ENCODE results near the gene RBP7.
"Not testable (repeated sequence)": the region's sequence is repeated elsewhere in the genome, so short reads cannot be mapped to it uniquely, and the experiment has no call there.

The RBP7 gene

GRCh38 chr1:9985001-9985400 lies 12.0 kb upstream of the RBP7 start:
- H3K27ac Mint-ChIP-seq, result no peak overlapping the region

GRCh38 chr1:9989773-9990172 lies 7.3 kb upstream of the RBP7 start:
- Mint-ChIP-seq H3K4me1 (peaks cover 5% of the 10 kb centered on the region), H3K4me3 (no peak overlapping the region), H3K27me3 (ENCODE audit: low read depth, poor library complexity) (peaks cover 38% of the 10 kb centered on the region), H3K9me3 (no peaks in the 10 kb centered on the region), H3K27ac (no peak overlapping the region), H3K36me3 (ENCODE audit: low read depth) (no peaks in the 10 kb centered on the region)
- DNase-seq, result no peak
- no peak for TF ChIP-seq CTCF (IDR thresholded peaks at IDR 0.05)

More at GRCh38 chr1:9985001-9985400, 12.0 kb upstream of the RBP7 start:
- no peaks in the 10 kb centered on the region for H3K9me3 Mint-ChIP-seq
- no peak for DNase-seq
- peaks cover 5% of the 10 kb centered on the region for H3K4me1 Mint-ChIP-seq
- peaks cover 7% of the 10 kb centered on the region for H3K27me3 Mint-ChIP-seq (ENCODE audit: low read depth, poor library complexity)
- H3K36me3 Mint-ChIP-seq (ENCODE audit: low read depth), result peaks cover 17% of the 10 kb centered on the region
- H3K4me3 Mint-ChIP-seq, result no peak overlapping the region
- no peak for TF ChIP-seq CTCF (IDR thresholded peaks at IDR 0.05)

GRCh38 chr1:9990944-9991343 lies 6.1 kb upstream of the RBP7 start:
- H3K36me3 Mint-ChIP-seq (ENCODE audit: low read depth), result no peaks in the 10 kb centered on the region
- H3K4me1 Mint-ChIP-seq, result no peaks in the 10 kb centered on the region
- peaks cover 50% of the 10 kb centered on the region for H3K27me3 Mint-ChIP-seq (ENCODE audit: low read depth, poor library complexity)
- DNase-seq, result no peak
- no peak for TF ChIP-seq CTCF (IDR thresholded peaks at IDR 0.05)
- no peaks in the 10 kb centered on the region for H3K9me3 Mint-ChIP-seq
- H3K27ac Mint-ChIP-seq, result no peak overlapping the region
- no peak overlapping the region for H3K4me3 Mint-ChIP-seq

GRCh38 chr1:9992910-9993309 lies 4.1 kb upstream of the RBP7 start:
- no peak for DNase-seq
- TF ChIP-seq CTCF (IDR thresholded peaks at IDR 0.05), result no peak

GRCh38 chr1:9993561-9994075 lies 3.4 kb upstream of the RBP7 start:
- Mint-ChIP-seq H3K36me3 (ENCODE audit: low read depth) (no peaks in the 10 kb centered on the region), H3K4me3 (no peak overlapping the region), H3K9me3 (peaks cover 11% of the 10 kb centered on the region), H3K27ac (no peak overlapping the region), H3K4me1 (peaks cover 5% of the 10 kb centered on the region), H3K27me3 (ENCODE audit: low read depth, poor library complexity) (peaks cover 72% of the 10 kb centered on the region)
- DNase-seq, result no peak
- TF ChIP-seq CTCF (IDR thresholded peaks at IDR 0.05), result no peak

More at GRCh38 chr1:9992910-9993309, 4.1 kb upstream of the RBP7 start:
- no peak overlapping the region for H3K27ac Mint-ChIP-seq
- peaks cover 65% of the 10 kb centered on the region for H3K27me3 Mint-ChIP-seq (ENCODE audit: low read depth, poor library complexity)
- no peak overlapping the region for H3K4me3 Mint-ChIP-seq
- H3K9me3 Mint-ChIP-seq, result peaks cover 4% of the 10 kb centered on the region
- H3K4me1 Mint-ChIP-seq, result peaks cover 5% of the 10 kb centered on the region
- H3K36me3 Mint-ChIP-seq (ENCODE audit: low read depth), result no peaks in the 10 kb centered on the region

GRCh38 chr1:10001016-10001665 lies 4.1 kb downstream of the RBP7 start:
- no peak overlapping the region for H3K4me3 Mint-ChIP-seq
- peaks cover 5% of the 10 kb centered on the region for H3K4me1 Mint-ChIP-seq
- peaks cover 17% of the 10 kb centered on the region for H3K9me3 Mint-ChIP-seq
- H3K27me3 Mint-ChIP-seq (ENCODE audit: low read depth, poor library complexity), result peaks cover 83% of the 10 kb centered on the region
- TF ChIP-seq CTCF (IDR thresholded peaks at IDR 0.05), result no peak
- H3K36me3 Mint-ChIP-seq (ENCODE audit: low read depth), result no peaks in the 10 kb centered on the region
- no peak overlapping the region for H3K27ac Mint-ChIP-seq
- no peak for DNase-seq

- DNase-seq; H3K9me3 Mint-ChIP-seq; H3K27ac Mint-ChIP-seq; H3K36me3 Mint-ChIP-seq (ENCODE audit: low read depth); H3K4me3 Mint-ChIP-seq; H3K4me1 Mint-ChIP-seq: not testable (repeated sequence)
- peaks cover 49% of the 10 kb centered on the region for H3K27me3 Mint-ChIP-seq (ENCODE audit: low read depth, poor library complexity)
Observed at GRCh38 chr1:10005248-10005647, 8.2 kb downstream of the RBP7 start.

Data from nephron progenitor cell (in vitro differentiated cells).